ENCODE results near the gene ANKS3. TPM values are rescaled to one million over a fixed set of nuclear protein-coding genes. Genes with fewer than 3 reads are reported as not detected.
A peak's percentile ranks its signal among the peaks of the same experiment; 100 is the strongest.

The ANKS3 gene
- total RNA-seq, 4 donors from 2014 or later = 9.4 to 22.7 (median 11.5) TPM

DNA sequence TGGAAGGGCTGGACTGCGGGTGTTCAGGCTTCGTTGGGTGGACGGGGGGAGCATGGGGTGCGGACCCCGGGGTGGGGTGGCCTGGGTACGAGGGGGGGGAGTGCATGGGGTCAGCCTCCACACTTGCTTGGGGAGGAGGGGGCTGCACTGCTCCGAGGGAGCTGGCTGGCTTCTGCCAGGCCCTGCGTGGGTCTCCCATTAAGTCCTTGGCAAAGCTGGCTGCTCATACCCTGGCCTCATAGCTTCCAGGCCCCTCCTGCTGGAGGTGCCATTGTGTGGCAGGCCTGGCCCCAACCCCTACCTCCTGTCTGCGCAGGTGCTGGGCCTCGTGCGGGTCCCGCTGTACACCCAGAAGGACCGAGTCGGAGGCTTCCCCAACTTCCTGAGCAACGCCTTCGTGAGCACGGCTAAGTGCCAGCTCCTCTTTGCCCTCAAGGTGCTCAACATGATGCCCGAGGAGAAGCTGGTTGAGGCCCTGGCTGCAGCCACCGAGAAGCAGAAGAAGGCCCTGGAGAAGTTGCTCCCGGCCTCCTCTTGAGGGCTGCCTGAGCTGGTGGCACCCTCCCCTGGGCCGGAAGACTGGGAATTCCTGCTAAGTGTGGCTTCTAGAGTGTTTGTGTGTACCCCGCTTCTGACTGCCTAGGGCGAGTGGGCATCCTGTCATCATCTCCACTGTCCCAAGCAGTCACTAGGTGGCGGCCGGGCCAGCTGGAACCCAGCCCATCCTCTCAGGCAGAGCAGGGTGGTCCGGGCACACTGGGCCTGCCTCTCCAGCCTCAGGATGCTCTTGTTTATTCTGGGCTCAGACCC, 39.2 kb downstream of the ANKS3 start:
- Histone ChIP-seq H3K27ac (peak overlapping the region; percentile 84 to 96 (median 92)), H3K9me3 (no peaks in the 10 kb centered on the region), H3K36me3 (peaks cover 14 to 62% (median 23%) of the 10 kb centered on the region in 3 donors), H3K27me3 (no peaks in the 10 kb centered on the region), H3K4me3 (peak overlapping the region; percentile 69 to 86 (median 82)), H3K4me1 (peaks cover 18 to 57% (median 24%) of the 10 kb centered on the region in 3 donors)
- intact Hi-C loops (cut with DNase I) = loop anchor here (10.0 kb wide), 1 partner anchor 260 kb away; the partner anchor contains the start of gene SEC14L5
- no peak for DNase-seq
- TF ChIP-seq, protein P1, sequence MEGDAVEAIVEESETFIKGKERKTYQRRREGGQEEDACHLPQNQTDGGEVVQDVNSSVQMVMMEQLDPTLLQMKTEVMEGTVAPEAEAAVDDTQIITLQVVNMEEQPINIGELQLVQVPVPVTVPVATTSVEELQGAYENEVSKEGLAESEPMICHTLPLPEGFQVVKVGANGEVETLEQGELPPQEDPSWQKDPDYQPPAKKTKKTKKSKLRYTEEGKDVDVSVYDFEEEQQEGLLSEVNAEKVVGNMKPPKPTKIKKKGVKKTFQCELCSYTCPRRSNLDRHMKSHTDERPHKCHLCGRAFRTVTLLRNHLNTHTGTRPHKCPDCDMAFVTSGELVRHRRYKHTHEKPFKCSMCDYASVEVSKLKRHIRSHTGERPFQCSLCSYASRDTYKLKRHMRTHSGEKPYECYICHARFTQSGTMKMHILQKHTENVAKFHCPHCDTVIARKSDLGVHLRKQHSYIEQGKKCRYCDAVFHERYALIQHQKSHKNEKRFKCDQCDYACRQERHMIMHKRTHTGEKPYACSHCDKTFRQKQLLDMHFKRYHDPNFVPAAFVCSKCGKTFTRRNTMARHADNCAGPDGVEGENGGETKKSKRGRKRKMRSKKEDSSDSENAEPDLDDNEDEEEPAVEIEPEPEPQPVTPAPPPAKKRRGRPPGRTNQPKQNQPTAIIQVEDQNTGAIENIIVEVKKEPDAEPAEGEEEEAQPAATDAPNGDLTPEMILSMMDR (IDR thresholded peaks at IDR 0.05) = no peak
- no peak for TF ChIP-seq POLR2A (IDR thresholded peaks at IDR 0.05)
- WGBS, 2 donors = 0 to 58% methylated on average over 1 to 8 of the region's 26 CpGs

DNA sequence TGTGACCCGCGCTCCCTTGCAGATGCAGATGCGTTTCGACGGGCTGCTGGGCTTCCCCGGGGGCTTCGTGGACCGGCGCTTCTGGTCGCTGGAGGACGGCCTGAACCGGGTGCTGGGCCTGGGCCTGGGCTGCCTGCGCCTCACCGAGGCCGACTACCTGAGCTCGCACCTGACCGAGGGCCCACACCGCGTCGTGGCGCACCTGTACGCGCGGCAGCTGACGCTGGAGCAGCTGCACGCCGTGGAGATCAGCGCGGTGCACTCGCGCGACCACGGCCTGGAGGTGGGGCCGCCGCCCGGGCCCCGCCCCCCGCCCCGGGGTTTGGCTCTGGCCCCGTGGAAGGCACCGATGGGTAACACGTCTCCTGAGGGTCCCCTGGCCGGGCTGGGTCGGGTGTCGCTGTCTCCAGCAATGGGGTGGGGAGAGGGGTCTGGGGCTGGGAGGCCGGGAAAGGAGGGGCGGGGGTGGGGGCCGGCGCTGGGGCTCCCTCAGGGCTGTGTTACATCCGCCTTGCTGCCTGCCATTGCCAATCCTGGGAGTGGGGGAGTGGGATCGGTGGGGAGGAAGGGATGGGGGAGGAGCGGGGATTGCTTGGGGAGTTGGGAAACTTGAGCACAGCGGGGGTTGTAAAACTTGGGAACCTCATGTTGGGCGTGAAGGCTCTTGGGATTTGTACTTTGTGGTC, 40.0 kb downstream of the ANKS3 start:
- H3K27ac ChIP-seq = peak overlapping the region; percentile 84 to 96 (median 92)
- no peak for DNase-seq
- H3K36me3 ChIP-seq = peaks cover 11 to 62% (median 22%) of the 10 kb centered on the region in 3 donors
- peaks cover 18 to 57% (median 25%) of the 10 kb centered on the region in 3 donors for H3K4me1 ChIP-seq
- no peaks in the 10 kb centered on the region for H3K27me3 ChIP-seq
- TF ChIP-seq POLR2A (IDR thresholded peaks at IDR 0.05) = no peak
- TF ChIP-seq, protein P1 (IDR thresholded peaks at IDR 0.05) = no peak
- H3K9me3 ChIP-seq = no peaks in the 10 kb centered on the region
- intact Hi-C loops (cut with DNase I) = loop anchor here (10.0 kb wide), 1 partner anchor 261 kb away; the partner anchor contains the start of gene SEC14L5
- 0 to 2% methylated on average over 1 to 10 of the region's 54 CpGs for WGBS, 2 donors
- peak overlapping the region; percentile 69 to 86 (median 82) for H3K4me3 ChIP-seq

DNA sequence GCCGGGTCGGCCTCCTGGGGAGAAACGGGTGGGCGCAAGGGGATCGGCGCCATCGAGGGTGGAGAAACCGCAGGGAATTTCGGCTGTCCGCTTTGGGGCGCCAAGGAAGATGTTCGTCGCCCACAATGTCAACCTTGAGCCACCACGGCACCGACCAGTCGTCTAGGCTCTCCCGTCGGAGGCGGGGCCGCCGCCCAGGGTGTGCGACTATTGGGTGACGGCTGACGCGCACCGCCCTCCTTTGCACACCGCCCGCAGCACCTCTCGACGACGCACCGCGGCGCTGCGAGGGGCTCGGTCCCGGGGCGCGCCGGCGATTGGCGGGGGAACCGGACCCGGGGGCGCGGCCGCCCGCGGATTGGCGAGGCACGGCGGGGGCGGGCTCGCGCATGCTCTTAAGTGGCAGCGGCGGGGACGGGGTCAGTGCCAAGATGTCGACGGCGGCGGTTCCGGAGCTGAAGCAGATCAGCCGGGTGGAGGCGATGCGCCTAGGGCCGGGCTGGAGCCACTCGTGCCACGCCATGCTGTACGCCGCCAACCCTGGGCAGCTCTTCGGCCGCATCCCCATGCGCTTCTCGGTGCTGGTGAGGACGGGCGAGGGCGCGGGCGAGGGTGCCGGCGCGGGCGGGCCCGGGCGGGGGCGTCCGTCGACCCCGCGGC, 40.6 kb downstream of the ANKS3 start, which contains the start of gene NUDT16L1:
NUDT16L1 (plus strand) TSS at position 267 of the 660 bp plus-strand sequence; CDS start at position 432, 165 bp downstream.
- 0% methylated on average over 8 of the region's 91 CpGs; no CpG with 5 or more reads in 1 of the 2 donors for WGBS, 2 donors
- H3K4me3 ChIP-seq = peak within 1 kb of the TSS; percentile 69 to 86 (median 82)
- H3K36me3 ChIP-seq = peaks cover 5 to 62% (median 16%) of the 10 kb centered on the region in 3 donors
- intact Hi-C loops (cut with DNase I) = loop anchor here (10.0 kb wide), 1 partner anchor 261 kb away; the partner anchor contains the start of gene SEC14L5
- H3K9me3 ChIP-seq = no peaks in the 10 kb centered on the region
- H3K27ac ChIP-seq = peak within 1 kb of the TSS; percentile 84 to 96 (median 92)
- peaks cover 18 to 57% (median 25%) of the 10 kb centered on the region in 3 donors for H3K4me1 ChIP-seq
- TF ChIP-seq, protein P1 (IDR thresholded peaks at IDR 0.05) = peak in 5 of 6 experiments; percentile 8 to 67 (median 42)
- peak in 3 of 4 donors; percentile 41 to 77 (median 73) for TF ChIP-seq POLR2A (IDR thresholded peaks at IDR 0.05)
- H3K27me3 ChIP-seq = no peaks in the 10 kb centered on the region
- DNase-seq = peak; percentile 86

DNA sequence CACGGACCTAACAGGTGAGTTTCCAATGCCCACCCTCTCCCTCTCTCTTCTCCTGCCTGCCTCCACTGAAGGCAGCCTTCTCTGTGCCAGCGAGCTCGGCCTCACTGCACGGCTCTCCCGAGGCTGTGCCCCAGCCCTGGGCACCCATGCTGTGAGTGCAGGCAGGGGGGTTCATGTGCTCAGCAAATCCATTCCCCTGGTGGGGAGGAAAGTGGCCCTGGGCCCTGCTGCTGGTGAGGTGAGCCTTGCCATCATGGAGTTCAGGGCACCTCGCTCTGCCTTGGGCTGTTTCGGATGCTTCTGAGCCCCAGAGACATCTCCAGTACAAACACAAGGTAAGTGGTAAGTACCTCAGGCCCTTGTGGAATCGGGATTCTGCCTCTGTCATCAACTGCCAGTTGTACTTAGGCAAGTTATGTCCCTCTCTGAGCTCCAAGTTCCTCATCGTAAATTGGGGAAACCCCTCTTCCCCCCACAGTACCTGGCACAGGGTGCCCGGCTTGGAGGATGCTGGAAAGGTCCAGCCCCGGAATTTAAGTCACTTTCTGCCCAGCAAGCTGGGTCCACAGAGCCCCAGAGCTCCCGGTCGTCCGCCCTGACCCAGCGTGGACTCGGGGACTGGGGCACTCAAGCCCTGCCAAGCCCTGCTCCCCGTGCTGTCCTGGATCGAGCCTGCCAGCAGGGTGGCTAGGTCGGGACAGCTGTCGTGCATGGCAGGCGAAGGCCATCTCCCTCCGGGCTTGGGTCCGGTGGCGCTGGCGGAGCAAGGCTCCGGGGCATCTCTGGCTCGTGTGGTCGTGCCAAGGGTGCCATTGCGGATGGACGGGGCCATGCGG, 41.4 kb downstream of the ANKS3 start:
- Histone ChIP-seq H3K9me3 (no peaks in the 10 kb centered on the region), H3K36me3 (peaks cover 5 to 62% (median 18%) of the 10 kb centered on the region in 3 donors), H3K27ac (peak overlapping the region; percentile 68 to 96 (median 77)), H3K4me1 (peaks cover 18 to 57% (median 25%) of the 10 kb centered on the region in 3 donors), H3K27me3 (no peaks in the 10 kb centered on the region), H3K4me3 (peak overlapping the region; percentile 69 to 86 (median 82))
- intact Hi-C loops (cut with DNase I) = loop anchor here (10.0 kb wide), 1 partner anchor 262 kb away; the partner anchor contains the start of gene SEC14L5
- no peak for TF ChIP-seq POLR2A (IDR thresholded peaks at IDR 0.05)
- TF ChIP-seq, protein P1 (IDR thresholded peaks at IDR 0.05) = no peak
- WGBS, 2 donors = 10 to 34% methylated on average over 6 to 10 of the region's 31 CpGs
- no peak for DNase-seq
